ENCODE results near the gene CHN2. TPM values are rescaled to one million over a fixed set of nuclear protein-coding genes. Genes with fewer than 3 reads are reported as not detected.

The CHN2 gene
- total and polyA plus RNA-seq, 2 donors (not counting 1 experiment from before 2014, with no cell fraction given) = 0.86 to 1.4 TPM

DNA sequence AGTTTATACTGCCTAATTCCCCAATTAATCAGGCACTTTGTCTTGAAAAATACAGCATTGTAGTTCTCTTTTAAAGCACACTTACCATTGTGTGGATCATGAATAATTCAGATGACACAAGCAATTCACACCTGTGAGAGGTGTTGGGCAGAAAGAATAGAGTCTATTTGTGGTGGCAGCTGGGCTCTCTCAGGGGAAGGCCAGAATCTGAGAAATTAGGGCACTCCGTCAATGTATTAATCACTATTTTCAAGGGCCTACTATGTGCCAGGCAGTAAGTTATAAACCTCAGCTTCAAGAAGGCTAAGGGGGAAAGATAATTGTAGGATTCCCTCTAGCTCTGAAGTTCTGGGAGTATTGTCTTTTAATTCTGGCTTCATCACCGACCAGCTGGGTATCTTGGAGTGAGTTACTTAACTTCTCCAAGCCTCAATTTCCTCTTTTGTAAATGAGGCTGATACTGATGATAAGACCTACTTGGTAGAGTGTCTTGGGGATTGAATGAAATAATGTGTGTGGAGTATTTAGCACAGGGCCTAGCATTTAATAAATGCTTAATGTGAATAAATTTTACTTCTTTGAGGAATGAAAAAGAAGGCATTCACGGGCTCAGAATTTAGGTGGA is 2.5 kb downstream of the CHN2 start:
- CTCF ChIA-PET = interaction anchor here (1.5 to 1.6 kb wide), 2 partner anchors 12 to 212 kb away, joined by 3 to 4 read pairs; no protein-coding TSS in a partner anchor
- Mint-ChIP-seq H3K27ac (no peak overlapping the region), H3K4me3 (no peak overlapping the region), H3K4me1 (peaks cover 17% of the 10 kb centered on the region), H3K27me3 (peaks cover 50% of the 10 kb centered on the region), H3K9me3 (ENCODE audit: insufficient read depth) (no peaks in the 10 kb centered on the region)
- H3K9me3 ChIP-seq (ENCODE audit: control extremely low read depth in 1 of 3, control insufficient read depth in 2 of 3, insufficient read depth in 1 of 3, low read length in 2 of 3) = no peaks in the 10 kb centered on the region
- ATAC-seq (ENCODE audit: low read depth) = no peak
- peaks cover 0 to 29% (median 25%) of the 10 kb centered on the region in 4 experiments for H3K27me3 ChIP-seq (replicated peaks in 1 of 4; ENCODE audit: control extremely low read depth in 1 of 4, control insufficient read depth in 3 of 4, insufficient read depth in 4 of 4, low read length in 3 of 4)
- intact Hi-C loops (cut with micrococcal nuclease) = no loop called here
- no peak overlapping the region for H3K9ac ChIP-seq (ENCODE audit: low read length)
- POLR2A ChIA-PET = no interaction called here
- 60% methylated on average over 1 of the region's 3 CpGs for WGBS (ENCODE audit: insufficient coverage)
- no peak overlapping the region for H3K27ac ChIP-seq (ENCODE audit: low read length in 2 of 2)
- no peaks in the 10 kb centered on the region for H4K20me1 ChIP-seq (ENCODE audit: control insufficient read depth, insufficient read depth, low read length, poor library complexity, severe bottlenecking)
- H3K36me3 ChIP-seq (replicated peaks in 1 of 2; ENCODE audit: control extremely low read depth in 1 of 2, control insufficient read depth in 1 of 2, extremely low read depth in 1 of 2, insufficient read depth in 2 of 2, low read length in 1 of 2) = no peaks in the 10 kb centered on the region
- H3K4me1 ChIP-seq (ENCODE audit: control insufficient read depth in 2 of 2, insufficient read depth in 2 of 2, low read length in 2 of 2) = peaks cover 16 to 21% of the 10 kb centered on the region in 2 donors
- no peak overlapping the region for H3K4me3 ChIP-seq (ENCODE audit: control extremely low read depth in 1 of 5, extremely low read depth in 1 of 5, insufficient read depth in 1 of 5, low read depth in 2 of 5, low read length in 4 of 5)
- DNase-seq = no peak
- no peak overlapping the region for H3K4me2 ChIP-seq (replicated peaks; ENCODE audit: low read depth, low read length, poor library complexity, severe bottlenecking)
- H2AFZ ChIP-seq (ENCODE audit: insufficient read depth, low read depth, low read length, poor library complexity, severe bottlenecking) = no peak overlapping the region
- TF ChIP-seq EZH2 (IDR thresholded peaks at IDR 0.05; ENCODE audit: borderline replicate concordance, insufficient read depth, low read depth, low read length, poor library complexity, severe bottlenecking) = no peak
- no peak for TF ChIP-seq CTCF (IDR thresholded peaks at IDR 0.05)
- H3K79me2 ChIP-seq (ENCODE audit: control insufficient read depth, insufficient read depth, low read length) = no peaks in the 10 kb centered on the region

DNA sequence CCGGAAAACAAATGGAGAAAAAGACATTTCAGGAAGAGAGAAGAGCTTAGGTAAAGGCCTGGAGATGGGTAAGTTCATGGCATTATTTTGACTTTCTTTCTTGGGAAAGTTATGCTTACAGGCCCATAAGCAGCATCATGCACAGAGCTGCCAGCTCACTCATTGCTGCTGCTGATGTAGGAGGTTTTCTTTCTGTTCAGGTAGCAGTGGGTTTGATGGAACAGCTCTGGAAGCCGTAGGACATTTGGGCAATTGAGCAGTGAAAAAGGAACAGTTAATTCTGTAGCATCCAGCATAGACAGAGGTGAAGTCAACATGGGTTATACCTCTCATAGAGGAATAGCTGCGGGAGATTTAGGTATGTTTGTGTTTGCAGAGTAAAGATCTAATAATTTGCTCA is 3.3 kb downstream of the CHN2 start:
- Histone ChIP-seq H3K9ac (ENCODE audit: low read length) (no peak overlapping the region), H3K9me3 (ENCODE audit: control extremely low read depth in 1 of 3, control insufficient read depth in 2 of 3, insufficient read depth in 1 of 3, low read length in 2 of 3) (no peaks in the 10 kb centered on the region), H3K4me1 (ENCODE audit: control insufficient read depth in 2 of 2, insufficient read depth in 2 of 2, low read length in 2 of 2) (peaks cover 20 to 21% of the 10 kb centered on the region in 2 donors), H4K20me1 (ENCODE audit: control insufficient read depth, insufficient read depth, low read length, poor library complexity, severe bottlenecking) (no peaks in the 10 kb centered on the region), H3K4me2 (replicated peaks; ENCODE audit: low read depth, low read length, poor library complexity, severe bottlenecking) (no peak overlapping the region), H3K4me3 (ENCODE audit: control extremely low read depth in 1 of 5, extremely low read depth in 1 of 5, insufficient read depth in 1 of 5, low read depth in 2 of 5, low read length in 4 of 5) (no peak overlapping the region), H3K36me3 (replicated peaks in 1 of 2; ENCODE audit: control extremely low read depth in 1 of 2, control insufficient read depth in 1 of 2, extremely low read depth in 1 of 2, insufficient read depth in 2 of 2, low read length in 1 of 2) (no peaks in the 10 kb centered on the region), H3K27me3 (replicated peaks in 1 of 4; ENCODE audit: control extremely low read depth in 1 of 4, control insufficient read depth in 3 of 4, insufficient read depth in 4 of 4, low read length in 3 of 4) (peaks cover 0 to 29% (median 25%) of the 10 kb centered on the region in 4 experiments), H3K79me2 (ENCODE audit: control insufficient read depth, insufficient read depth, low read length) (no peaks in the 10 kb centered on the region), H3K27ac (ENCODE audit: low read length in 2 of 2) (no peak overlapping the region), H2AFZ (ENCODE audit: insufficient read depth, low read depth, low read length, poor library complexity, severe bottlenecking) (no peak overlapping the region)
- DNase-seq = no peak
- Mint-ChIP-seq H3K27ac (no peak overlapping the region), H3K27me3 (peaks cover 44% of the 10 kb centered on the region), H3K9me3 (ENCODE audit: insufficient read depth) (no peaks in the 10 kb centered on the region), H3K4me3 (no peak overlapping the region), H3K4me1 (peaks cover 23% of the 10 kb centered on the region)
- TF ChIP-seq CTCF (IDR thresholded peaks at IDR 0.05) (no peak), EZH2 (IDR thresholded peaks at IDR 0.05; ENCODE audit: borderline replicate concordance, insufficient read depth, low read depth, low read length, poor library complexity, severe bottlenecking) (no peak)
- CTCF ChIA-PET = interaction anchor here (0.7 to 1.6 kb wide), 3 partner anchors 12 to 259 kb away, joined by 3 to 4 read pairs (median 3); no protein-coding TSS in a partner anchor
- 95% methylated on average over 3 of the region's 3 CpGs for WGBS (ENCODE audit: insufficient coverage)
- POLR2A ChIA-PET = no interaction called here
- no peak for ATAC-seq (ENCODE audit: low read depth)
- intact Hi-C loops (cut with micrococcal nuclease) = no loop called here

All from B cell (primary cell).